Endothelial cell of umbilical vein (primary cell): Measurements from ENCODE around the gene PTPN13. TPM values are rescaled to one million over a fixed set of nuclear protein-coding genes. Genes with fewer than 3 reads are reported as not detected.

Experiments
- BruUV-seq: library from RNA; stranded (reverse); fragments of 400-500 nt; replicated peaks from 2 replicates; lab custom pipeline; 2021; lab: Mats Ljungman, UMichigan
- CTCF ChIA-PET: fragments of 300-600, 350-600 bp; sonication (Branson Sonifier 250); formaldehyde crosslinking; loops from one replicate; lab custom pipeline; 2021; ENCODE audit warnings: antibody characterized with exemption, inconsistent platforms; lab: Charles Lee
- POLR2A ChIA-PET: fragments of 300-600, 350-600 bp; sonication (Branson Sonifier 250); formaldehyde crosslinking; loops from one replicate; lab custom pipeline; 2021; ENCODE audit warnings: antibody characterized with exemption, inconsistent platforms; lab: Charles Lee
- DNase-seq: peaks from one replicate; pipeline ENCODE4 v3.0.0-alpha.2; 2011; ENCODE audit warnings: low read depth, low spot score
- FAIRE-seq: peaks from 2 replicates; lab custom pipeline; 2011; peaks lifted over from hg19 to GRCh38; lab: Jason Lieb, UNC
- H2AFZ ChIP-seq: 2 replicates; pipeline ENCODE4 v1.6.0; 2012; ENCODE audit warnings: low read depth, low read length, control low read depth, inconsistent platforms
- H3K27ac ChIP-seq: 2 replicates; pipeline ENCODE4 v1.5.1; 2011; ENCODE audit warnings: low read depth, mild to moderate bottlenecking, control low read depth, low read length, moderate library complexity; ENCODE audit not compliant: insufficient read depth
- H3K27me3 ChIP-seq, 2 experiments: 2 replicates each; pipeline versions ENCODE4 v1.6.0 to v1.6.1; 2011; ENCODE audit warnings: low read length in 2 of 2, mixed read lengths in 1 of 2; ENCODE audit not compliant: control insufficient read depth in 2 of 2, insufficient read depth in 2 of 2
- H3K36me3 ChIP-seq, 2 experiments: 2 replicates in 1 of 2; 3 replicates in 1 of 2; pipeline ENCODE4 v1.5.1; 2011; ENCODE audit warnings: low read length in 2 of 2, mild to moderate bottlenecking in 1 of 2, moderate library complexity in 1 of 2; ENCODE audit not compliant: control insufficient read depth in 2 of 2, insufficient read depth in 2 of 2; ENCODE audit errors: extremely low read depth in 1 of 2
- H3K4me1 ChIP-seq: 3 replicates; pipeline ENCODE4 v1.5.1; 2011; ENCODE audit warnings: mild to moderate bottlenecking, low read length; ENCODE audit not compliant: control insufficient read depth, insufficient read depth; ENCODE audit errors: extremely low read depth
- H3K4me2 ChIP-seq: 2 replicates; pipeline ENCODE4 v1.6.1; 2011; ENCODE audit warnings: low read length, control low read depth, mixed read lengths; ENCODE audit not compliant: insufficient read depth
- H3K4me3 ChIP-seq, 3 experiments: fragments of 200-600 bp in 1 of 3; sonication (generic), shearing (Covaris generic) in 1 of 3; replicated peaks in 1 of 3; 2 replicates each; pipeline ENCODE4 v1.5.1; 2011 to 2016; ENCODE audit warnings: control low read depth in 3 of 3, low read length in 3 of 3, mild to moderate bottlenecking in 2 of 3, inconsistent platforms in 1 of 3, low read depth in 1 of 3, moderate library complexity in 1 of 3; ENCODE audit not compliant: insufficient read depth in 1 of 3
- H3K79me2 ChIP-seq: 2 replicates; pipeline ENCODE4 v1.6.0; 2012; ENCODE audit warnings: low read length, inconsistent platforms; ENCODE audit not compliant: control insufficient read depth, insufficient read depth
- H3K9ac ChIP-seq: replicated peaks from 2 replicates; pipeline ENCODE3; 2011; ENCODE audit warnings: low read length, control low read depth; ENCODE audit not compliant: insufficient read depth; ENCODE audit errors: extremely low read depth
- H3K9me1 ChIP-seq: replicated peaks from 3 replicates; pipeline ENCODE4 v1.6.0; 2011; ENCODE audit warnings: mild to moderate bottlenecking, low read length; ENCODE audit not compliant: control insufficient read depth, insufficient read depth; ENCODE audit errors: extremely low read depth
- H3K9me3 ChIP-seq: replicated peaks from 2 replicates; pipeline ENCODE4 v1.5.1; 2012; ENCODE audit warnings: low read length, inconsistent platforms; ENCODE audit not compliant: control insufficient read depth, insufficient read depth
- H4K20me1 ChIP-seq: replicated peaks from 2 replicates; pipeline ENCODE3; 2011; ENCODE audit warnings: mild to moderate bottlenecking, low read length; ENCODE audit not compliant: control insufficient read depth, insufficient read depth; ENCODE audit errors: extremely low read depth
- EZH2 ChIP-seq: IDR thresholded peaks from 2 replicates; pipeline ENCODE4 v1.6.1; 2012; ENCODE audit warnings: borderline replicate concordance, low read depth, mild to moderate bottlenecking, moderate library complexity, low read length, inconsistent platforms; ENCODE audit not compliant: severe bottlenecking
- FOS ChIP-seq: IDR thresholded peaks from 2 replicates; pipeline ENCODE4 v1.6.1; 2011; ENCODE audit warnings: mild to moderate bottlenecking, low read length, moderate library complexity, borderline replicate concordance; ENCODE audit not compliant: insufficient read depth
- GATA2 ChIP-seq: IDR thresholded peaks from 2 replicates; pipeline ENCODE4 v1.7.0; 2011; ENCODE audit warnings: low read depth, mild to moderate bottlenecking, moderate library complexity, mixed read lengths, low read length; ENCODE audit not compliant: insufficient read length, insufficient read depth
- JUN ChIP-seq: IDR thresholded peaks from 2 replicates; pipeline ENCODE4 v1.6.1; 2011; ENCODE audit warnings: borderline replicate concordance, low read depth; ENCODE audit not compliant: insufficient read length, insufficient read depth
- MAX ChIP-seq: IDR thresholded peaks from 2 replicates; pipeline ENCODE4 v1.6.1; 2011; ENCODE audit not compliant: insufficient read depth, insufficient read length
- POLR2A ChIP-seq: IDR thresholded peaks from 2 replicates; pipeline ENCODE4 v1.6.1; 2012; ENCODE audit warnings: low read depth, mild to moderate bottlenecking, control low read depth, low read length
- dilution Hi-C: fragments of 300-500 bp; cut with MboI; formaldehyde crosslinking; loops from one replicate; pipeline ENCODE4 v1.15.0; 2019; ENCODE audit warnings: low sequenced_read_pairs; ENCODE audit not compliant: extremely low pct_ligation_motif_present
- intact Hi-C: fragments of 100-400 bp; cut with micrococcal nuclease; formaldehyde crosslinking; loops from one replicate; pipeline ENCODE4 v1.10.0; 2022
- polyA plus RNA-seq, 4 experiments: library from polyadenylated mRNA; depleted of rRNA in 3 of 4; stranded (reverse) in 3 of 4; unstranded in 1 of 4; fragments of >200 nt; gene quantifications; 2 replicates each; pipeline versions ENCODE4 v1.2.1 to v1.2.3, GENCODE V29; 2011 to 2012; ENCODE audit warnings: missing spikeins in 1 of 4
- total RNA-seq: library from RNA; stranded (reverse); gene quantifications from 2 replicates; pipeline ENCODE4 v1.2.3, GENCODE V29; 2021
- TF ChIP-seq, protein P1 (sequence below), 2 donors: IDR thresholded peaks; 1 replicate in 1 of 2; 2 replicates in 1 of 2; pipeline ENCODE4 v1.5.1; 2011; ENCODE audit warnings: low read length in 2 of 2, mild to moderate bottlenecking in 2 of 2, moderate library complexity in 2 of 2, control low read depth in 1 of 2, inconsistent platforms in 1 of 2, low read depth in 1 of 2; ENCODE audit not compliant: insufficient read depth in 1 of 2; ENCODE audit errors: extremely low read depth in 1 of 2

Gene PTPN13
- total and polyA plus RNA-seq, 2 donors (not counting 3 experiments of a cell fraction or from before 2014, with no cell fraction given): 0.69 to 2.9 TPM

DNA sequence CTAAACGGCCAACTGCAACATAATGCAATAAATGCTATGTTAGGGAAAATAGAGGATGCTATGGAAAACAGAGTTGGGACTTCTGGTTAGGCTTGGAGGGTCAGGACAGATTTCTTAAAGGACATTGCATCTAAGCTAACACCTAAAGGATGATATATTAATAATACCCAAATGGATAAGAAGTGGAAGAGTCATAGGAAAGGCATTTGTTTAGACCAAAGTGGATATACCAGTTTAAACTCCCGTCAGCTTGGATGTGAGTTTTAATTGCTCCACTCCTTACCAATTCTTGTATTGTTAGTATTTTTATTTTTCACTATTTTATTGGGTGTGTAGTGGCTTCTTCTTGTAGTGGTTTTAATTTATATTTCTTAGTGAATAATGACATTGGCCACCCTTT is 93.9 kb downstream of the PTPN13 start:
- no TSS peak for BruUV-seq

More for the DNA sequence above, 93.9 kb downstream of the PTPN13 start:
- POLR2A ChIA-PET: no interaction called here
- Histone ChIP-seq H3K4me2 (no peak overlapping the region), H3K79me2 (no peaks in the 10 kb centered on the region), H4K20me1 (no peaks in the 10 kb centered on the region), H3K9ac (no peak overlapping the region), H3K4me3 (no peak overlapping the region), H3K9me3 (no peaks in the 10 kb centered on the region), H3K9me1 (no peaks in the 10 kb centered on the region), H3K27me3 (no peaks in the 10 kb centered on the region), H3K4me1 (no peaks in the 10 kb centered on the region), H2AFZ (no peak overlapping the region), H3K36me3 (no peaks in the 10 kb centered on the region), H3K27ac (no peak overlapping the region)
- no peak for TF ChIP-seq JUN
- TF ChIP-seq FOS: no peak
- TF ChIP-seq GATA2: no peak
- no peak for TF ChIP-seq MAX
- no peak for TF ChIP-seq EZH2
- TF ChIP-seq, protein P1, sequence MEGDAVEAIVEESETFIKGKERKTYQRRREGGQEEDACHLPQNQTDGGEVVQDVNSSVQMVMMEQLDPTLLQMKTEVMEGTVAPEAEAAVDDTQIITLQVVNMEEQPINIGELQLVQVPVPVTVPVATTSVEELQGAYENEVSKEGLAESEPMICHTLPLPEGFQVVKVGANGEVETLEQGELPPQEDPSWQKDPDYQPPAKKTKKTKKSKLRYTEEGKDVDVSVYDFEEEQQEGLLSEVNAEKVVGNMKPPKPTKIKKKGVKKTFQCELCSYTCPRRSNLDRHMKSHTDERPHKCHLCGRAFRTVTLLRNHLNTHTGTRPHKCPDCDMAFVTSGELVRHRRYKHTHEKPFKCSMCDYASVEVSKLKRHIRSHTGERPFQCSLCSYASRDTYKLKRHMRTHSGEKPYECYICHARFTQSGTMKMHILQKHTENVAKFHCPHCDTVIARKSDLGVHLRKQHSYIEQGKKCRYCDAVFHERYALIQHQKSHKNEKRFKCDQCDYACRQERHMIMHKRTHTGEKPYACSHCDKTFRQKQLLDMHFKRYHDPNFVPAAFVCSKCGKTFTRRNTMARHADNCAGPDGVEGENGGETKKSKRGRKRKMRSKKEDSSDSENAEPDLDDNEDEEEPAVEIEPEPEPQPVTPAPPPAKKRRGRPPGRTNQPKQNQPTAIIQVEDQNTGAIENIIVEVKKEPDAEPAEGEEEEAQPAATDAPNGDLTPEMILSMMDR (IDR thresholded peaks at IDR 0.05; ENCODE audit: extremely low read depth in 1 of 2, insufficient read depth in 1 of 2, low read depth in 1 of 2, low read length in 2 of 2): no peak
- no peak for TF ChIP-seq POLR2A
- FAIRE-seq (no peak), DNase-seq (no peak)
- dilution Hi-C loops (no loop called here), intact Hi-C loops (no loop called here)
- CTCF ChIA-PET: no interaction called here
